Measurements from ENCODE around the gene TLE3.

DNA sequence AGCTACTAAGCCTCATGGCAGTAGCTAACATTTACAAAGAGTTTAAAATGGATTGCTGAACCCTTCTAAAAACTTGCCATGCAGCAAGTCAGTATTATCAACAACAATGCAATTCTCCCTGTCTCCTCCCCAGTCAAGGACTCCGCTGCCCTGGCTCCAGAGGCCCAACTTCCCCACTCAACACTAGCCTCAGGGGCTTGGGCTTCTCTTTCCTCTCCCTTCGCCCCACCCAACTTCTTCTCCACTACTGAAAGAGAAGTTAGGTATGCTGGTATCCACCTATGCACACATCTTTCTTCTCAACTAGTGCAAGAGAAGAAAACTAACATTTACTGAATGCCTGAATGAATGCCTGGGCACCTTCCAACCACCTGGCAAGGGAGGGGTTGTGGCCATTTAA is 30.7 kb downstream of the TLE3 start:
- no peak for TF ChIP-seq EZH2 (IDR thresholded peaks at IDR 0.05; ENCODE audit: insufficient read depth, low read length)
- TF ChIP-seq, protein P1, sequence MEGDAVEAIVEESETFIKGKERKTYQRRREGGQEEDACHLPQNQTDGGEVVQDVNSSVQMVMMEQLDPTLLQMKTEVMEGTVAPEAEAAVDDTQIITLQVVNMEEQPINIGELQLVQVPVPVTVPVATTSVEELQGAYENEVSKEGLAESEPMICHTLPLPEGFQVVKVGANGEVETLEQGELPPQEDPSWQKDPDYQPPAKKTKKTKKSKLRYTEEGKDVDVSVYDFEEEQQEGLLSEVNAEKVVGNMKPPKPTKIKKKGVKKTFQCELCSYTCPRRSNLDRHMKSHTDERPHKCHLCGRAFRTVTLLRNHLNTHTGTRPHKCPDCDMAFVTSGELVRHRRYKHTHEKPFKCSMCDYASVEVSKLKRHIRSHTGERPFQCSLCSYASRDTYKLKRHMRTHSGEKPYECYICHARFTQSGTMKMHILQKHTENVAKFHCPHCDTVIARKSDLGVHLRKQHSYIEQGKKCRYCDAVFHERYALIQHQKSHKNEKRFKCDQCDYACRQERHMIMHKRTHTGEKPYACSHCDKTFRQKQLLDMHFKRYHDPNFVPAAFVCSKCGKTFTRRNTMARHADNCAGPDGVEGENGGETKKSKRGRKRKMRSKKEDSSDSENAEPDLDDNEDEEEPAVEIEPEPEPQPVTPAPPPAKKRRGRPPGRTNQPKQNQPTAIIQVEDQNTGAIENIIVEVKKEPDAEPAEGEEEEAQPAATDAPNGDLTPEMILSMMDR (IDR thresholded peaks at IDR 0.05; ENCODE audit: insufficient read depth, low read depth, low read length) = no peak

All from astrocyte (in vitro differentiated cells and primary cell).